Thoracic aorta (tissue), 2 donors: ENCODE results near the gene ARHGEF19. TPM values are rescaled to one million over a fixed set of nuclear protein-coding genes. Genes with fewer than 3 reads are reported as not detected.
"Not testable (repeated sequence)": the region's sequence is repeated elsewhere in the genome, so short reads cannot be mapped to it uniquely, and the experiment has no call there.

Experiments used
- ATAC-seq: fragments of 150-250 bp; one replicate; pipeline ENCODE4 v1.8.0; 2017; ENCODE audit warnings: low read depth; ENCODE audit not compliant: insufficient number of reproducible peaks, low FRiP score
- DNase-seq: peaks from one replicate; pipeline ENCODE4 v3.0.0-alpha.2; 2020; ENCODE audit warnings: low spot score
- H3K27ac ChIP-seq, 2 donors: fragments of 200-600 bp; sonication (generic); 1 replicate in 1 of 2; 2 replicates in 1 of 2; pipeline ENCODE4 v1.5.1; 2016; ENCODE audit warnings: mild to moderate bottlenecking in 2 of 2, moderate library complexity in 2 of 2
- H3K27me3 ChIP-seq: fragments of 200-600 bp; sonication (generic); replicated peaks from 2 replicates; pipeline ENCODE4 v1.6.0; 2016; ENCODE audit warnings: mild to moderate bottlenecking; ENCODE audit not compliant: insufficient read depth
- H3K36me3 ChIP-seq: fragments of 200-600 bp; sonication (generic); one replicate; pipeline ENCODE4 v1.5.1; 2016
- H3K4me1 ChIP-seq, 2 donors: fragments of 200-600 bp; sonication (generic); 1 replicate in 1 of 2; 2 replicates in 1 of 2; pipeline versions ENCODE4 v1.5.1 to v1.6.0; 2016; ENCODE audit warnings: low read depth in 2 of 2, mild to moderate bottlenecking in 1 of 2; ENCODE audit not compliant: control insufficient read depth in 1 of 2
- H3K4me3 ChIP-seq: fragments of 200-600 bp; sonication (generic); 2 replicates; pipeline ENCODE4 v1.5.1; 2016; ENCODE audit warnings: mild to moderate bottlenecking
- H3K9me3 ChIP-seq: fragments of 200-600 bp; sonication (generic); 2 replicates; pipeline ENCODE4 v1.5.1; 2016
- CTCF ChIP-seq: fragments of 200-600 bp; sonication (generic); IDR thresholded peaks from one replicate; pipeline ENCODE4 v1.5.1; 2019; ENCODE audit warnings: antibody characterized with exemption
- total RNA-seq, 2 donors: library from RNA; depleted of rRNA; stranded (reverse); fragments of >200 nt; gene quantifications; one replicate each; pipeline versions ENCODE4 v1.1.0 to v1.2.3, GENCODE V29; 2016

Gene ARHGEF19
- total RNA-seq, 2 donors from 2014 or later: 8.1 to 8.5 TPM

GRCh38 chr1:16226490-16227179 is 14.2 kb upstream of the ARHGEF19 start:
- TF ChIP-seq CTCF: no peak
- DNase-seq: no peak
- Histone ChIP-seq H3K36me3 (no peaks in the 10 kb centered on the region), H3K27me3 (no peaks in the 10 kb centered on the region), H3K4me1 (peaks cover 0 to 8% of the 10 kb centered on the region in 2 donors), H3K4me3 (peak overlapping the region; percentile 56), H3K9me3 (no peaks in the 10 kb centered on the region), H3K27ac (no peak overlapping the region)
- no peak for ATAC-seq

DNA sequence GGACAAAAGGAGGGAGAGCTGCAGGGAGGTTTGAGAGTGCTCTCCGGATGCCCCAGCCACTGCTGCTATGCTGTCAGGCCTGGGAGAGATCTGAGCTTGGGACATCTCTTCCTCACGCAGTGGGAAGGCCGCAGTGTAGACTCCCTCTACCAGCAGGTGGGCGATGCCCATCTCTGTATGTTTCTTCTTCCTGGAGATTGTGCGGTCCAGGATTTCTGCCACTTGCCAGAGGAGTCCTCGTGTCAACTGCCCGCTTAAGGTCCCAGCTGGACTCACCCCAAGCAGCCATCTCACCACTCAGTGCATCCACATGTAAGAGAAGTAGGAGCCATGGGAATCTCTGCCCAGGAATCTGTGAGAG is 13.7 kb upstream of the ARHGEF19 start:
- no peak for ATAC-seq
- Histone ChIP-seq H3K4me1 (peaks cover 0 to 8% of the 10 kb centered on the region in 2 donors), H3K27ac (no peak overlapping the region), H3K9me3 (no peaks in the 10 kb centered on the region), H3K36me3 (no peaks in the 10 kb centered on the region), H3K27me3 (no peaks in the 10 kb centered on the region), H3K4me3 (no peak overlapping the region)
- TF ChIP-seq CTCF: no peak
- no peak for DNase-seq

DNA sequence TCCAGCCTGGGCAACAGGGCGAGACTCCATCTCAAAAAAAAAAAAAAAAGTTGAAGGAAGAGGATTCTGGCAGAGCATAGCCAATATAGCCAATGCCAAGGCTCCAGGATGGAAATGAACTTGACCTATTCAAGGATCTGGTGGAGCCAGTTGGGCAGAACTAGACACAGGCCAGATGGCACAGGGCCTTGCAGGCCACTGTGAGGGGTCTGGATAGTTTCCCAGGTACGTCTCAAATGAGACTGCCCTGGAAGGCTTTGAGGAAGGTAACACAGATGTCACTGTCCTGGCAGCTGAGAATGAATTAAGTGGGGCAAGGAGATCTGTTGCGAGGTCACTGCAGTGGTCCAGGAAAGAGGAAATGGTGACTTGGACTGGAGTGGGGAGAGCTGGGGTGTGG is 12.0 kb upstream of the ARHGEF19 start:
- no peak overlapping the region for H3K27ac ChIP-seq
- no peak overlapping the region for H3K4me3 ChIP-seq
- peaks cover 0 to 8% of the 10 kb centered on the region in 2 donors for H3K4me1 ChIP-seq
- ATAC-seq (no peak), DNase-seq (no peak)
- H3K27me3 ChIP-seq: no peaks in the 10 kb centered on the region
- no peak for TF ChIP-seq CTCF
- no peaks in the 10 kb centered on the region for H3K9me3 ChIP-seq
- no peaks in the 10 kb centered on the region for H3K36me3 ChIP-seq

DNA sequence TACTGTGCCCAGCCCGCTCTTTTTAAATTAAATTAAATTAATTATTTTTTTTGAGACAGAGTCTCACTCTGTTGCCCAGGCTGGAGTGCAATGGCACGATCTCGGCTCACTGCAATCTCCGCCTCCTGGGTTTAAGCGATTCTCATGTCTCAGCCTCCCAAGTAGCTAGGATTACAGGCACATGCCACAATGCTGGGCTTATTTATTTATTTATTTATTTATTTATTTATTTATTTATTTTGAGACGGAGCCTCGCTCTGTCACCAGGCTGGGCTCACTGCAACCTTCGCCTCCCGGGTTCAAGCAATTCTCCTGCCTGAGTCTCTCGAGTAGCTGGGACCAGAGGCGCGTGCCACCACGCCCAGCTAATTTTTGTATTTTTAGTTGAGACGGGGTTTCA is 10.3 kb upstream of the ARHGEF19 start:
- not testable (repeated sequence) for ATAC-seq, H3K27me3 ChIP-seq, DNase-seq, H3K27ac ChIP-seq, H3K36me3 ChIP-seq, H3K4me3 ChIP-seq, H3K4me1 ChIP-seq, H3K9me3 ChIP-seq

DNA sequence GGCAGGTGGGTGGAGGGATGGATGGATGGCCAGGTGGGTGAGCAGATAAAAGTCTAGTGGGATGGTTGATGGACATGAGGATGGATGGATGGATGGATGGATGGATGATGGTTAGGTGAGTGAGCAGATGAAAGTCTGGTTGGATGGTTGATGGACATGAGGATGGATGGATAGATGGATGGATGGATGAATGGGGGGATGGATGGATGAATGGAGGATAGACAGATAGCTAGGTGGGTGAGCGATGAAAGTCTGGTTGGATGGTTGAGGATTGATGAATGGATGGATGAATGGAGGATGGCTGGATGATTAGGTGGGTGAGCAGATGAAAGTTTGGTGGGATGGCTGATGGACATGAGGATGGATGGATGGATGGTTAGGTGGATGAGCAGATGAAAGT is 9.0 kb upstream of the ARHGEF19 start:
- TF ChIP-seq CTCF: no peak
- Histone ChIP-seq H3K4me3 (no peak overlapping the region), H3K4me1 (peaks cover 0 to 6% of the 10 kb centered on the region in 2 donors), H3K27me3 (no peaks in the 10 kb centered on the region), H3K27ac (no peak overlapping the region), H3K9me3 (no peaks in the 10 kb centered on the region), H3K36me3 (no peaks in the 10 kb centered on the region)
- DNase-seq: no peak
- no peak for ATAC-seq

- H3K27me3 ChIP-seq: no peaks in the 10 kb centered on the region
- DNase-seq (no peak), ATAC-seq (no peak)
- peaks cover 0 to 13% of the 10 kb centered on the region in 2 donors for H3K4me1 ChIP-seq
- TF ChIP-seq CTCF: no peak
- no peaks in the 10 kb centered on the region for H3K36me3 ChIP-seq
- no peak overlapping the region for H3K27ac ChIP-seq
- no peaks in the 10 kb centered on the region for H3K9me3 ChIP-seq
- H3K4me3 ChIP-seq: no peak overlapping the region
These were observed 7.6 kb upstream of the ARHGEF19 start for GRCh38 chr1:16219968-16220500.
